Right cardiac atrium (tissue), 5 donors: Measurements from ENCODE around the gene COMTD1. TPM values are rescaled to one million over a fixed set of nuclear protein-coding genes. Genes with fewer than 3 reads are reported as not detected.
"Not testable (repeated sequence)": the region's sequence is repeated elsewhere in the genome, so short reads cannot be mapped to it uniquely, and the experiment has no call there.

Experiments
- ATAC-seq, 2 donors: fragments of 200-7000 bp; cut with Tn5 transposase; one replicate each; pipeline versions ENCODE4 v1.8.0 to v1.9.1; 2020; ENCODE audit warnings: moderate library complexity in 2 of 2, mild to moderate bottlenecking in 1 of 2
- DNase-seq, 3 donors: peaks; one replicate each; pipeline ENCODE4 v3.0.0-alpha.2; 2020
- H3K27ac ChIP-seq: one replicate; pipeline ENCODE4 v1.5.1; 2013; ENCODE audit warnings: mild to moderate bottlenecking, low read length, control low read depth, moderate library complexity
- H3K27me3 ChIP-seq: one replicate; pipeline ENCODE4 v1.6.1; 2013; ENCODE audit not compliant: control insufficient read depth, insufficient read depth
- H3K4me1 ChIP-seq: one replicate; pipeline ENCODE4 v1.6.1; 2013; ENCODE audit warnings: low read length; ENCODE audit not compliant: control insufficient read depth, insufficient read depth
- H3K4me3 ChIP-seq: one replicate; pipeline ENCODE4 v1.5.1; 2013; ENCODE audit warnings: low read length, control low read depth
- H3K9me3 ChIP-seq: one replicate; pipeline ENCODE4 v1.6.1; 2013; ENCODE audit warnings: low read length; ENCODE audit not compliant: control insufficient read depth
- whole genome bisulfite sequencing: extraction: QIAGEN DNeasy Blood & Tissue Kit; methylation state at CpG from one replicate; pipeline ENCODE4 v1.1.7; 2013; 5-methylcytosine and 5-hydroxymethylcytosine counted together
- intact Hi-C, 4 donors: fragments of 100-400 bp; cut with DNase I; formaldehyde crosslinking; loops; one replicate each; pipeline versions ENCODE4 v1.11.0 to v1.14.0; 2022 to 2023
- polyA plus RNA-seq: library from polyadenylated mRNA; stranded (reverse); fragments of 200-250 nt; gene quantifications from one replicate; pipeline ENCODE4 v1.2.3, GENCODE V29; 2013
- total RNA-seq, 4 donors: library from RNA; stranded (reverse); fragmentation: NEBNext Ultra II Directional; extraction: Animal tissue kit (Norgen Biotek cat#: 25700); gene quantifications; one replicate each; pipeline ENCODE4 v1.2.1, GENCODE V29; 2021
- donor health status: healthy with polysubstance abuse.
- donor health status: DM: no; HTN: yes; CAD: no.
- donor health status: DM: no; HTN: no; CAD: no.
- donor health status: DM: no; HTN: yes; CAD: no; lungs with severe emphysema.
- donor health status: DM: yes; HTN: yes; CAD: no.

Gene COMTD1
- total and polyA plus RNA-seq, 5 donors, result 17.3 to 44.1 (median 21.3) TPM

DNA sequence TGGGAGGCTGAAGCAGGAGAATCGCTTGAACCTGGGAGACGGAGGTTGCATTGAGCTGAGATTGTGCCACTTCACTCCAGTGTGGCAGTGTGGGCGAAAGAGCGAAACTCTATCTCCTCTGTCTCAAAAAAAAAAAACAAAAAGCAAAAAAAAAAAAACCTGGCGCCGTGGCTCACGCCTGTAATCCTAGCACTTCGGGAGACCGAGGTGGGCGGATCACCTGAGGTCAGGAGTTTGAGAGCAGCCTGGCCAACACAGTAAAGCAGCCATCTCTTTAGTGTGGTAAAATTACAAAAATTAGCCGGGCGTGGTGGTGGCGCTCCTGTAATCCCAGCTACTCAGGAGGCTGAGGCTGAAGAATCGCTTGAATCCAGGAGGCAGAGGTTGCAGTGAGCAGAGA lies 29.1 kb downstream of the COMTD1 start:
- H3K27me3 ChIP-seq, intact Hi-C loops, H3K4me3 ChIP-seq, ATAC-seq, H3K27ac ChIP-seq, DNase-seq, H3K9me3 ChIP-seq: not testable (repeated sequence)
- H3K4me1 ChIP-seq, result peaks cover 10% of the 10 kb centered on the region
- 93% methylated on average over 14 of the region's 14 CpGs for WGBS

DNA sequence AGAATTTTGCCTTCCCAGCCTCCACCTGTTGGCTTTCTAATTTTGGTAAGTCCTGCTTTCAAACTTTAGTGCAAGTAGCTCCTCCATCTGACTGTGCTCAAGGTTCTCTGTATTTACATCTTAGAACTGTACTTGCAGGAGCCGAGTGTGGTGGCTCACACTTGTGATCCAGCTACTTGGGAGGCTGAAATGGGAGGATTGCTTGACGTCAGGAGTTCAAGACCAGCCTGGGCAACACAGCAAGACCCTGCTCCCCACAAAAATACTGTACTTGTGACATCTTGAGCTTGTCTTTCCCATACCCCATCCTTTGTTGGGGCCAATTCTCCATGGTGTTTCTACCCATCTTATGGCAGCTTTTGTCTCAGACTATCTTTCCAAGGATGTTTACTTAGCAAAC lies 29.8 kb downstream of the COMTD1 start:
- intact Hi-C loops, result no loop called here
- Histone ChIP-seq H3K9me3 (no peaks in the 10 kb centered on the region), H3K27me3 (no peaks in the 10 kb centered on the region), H3K4me3 (no peak overlapping the region), H3K4me1 (peaks cover 10% of the 10 kb centered on the region), H3K27ac (no peak overlapping the region)
- DNase-seq (no peak), ATAC-seq (no peak)
- 90% methylated on average over 2 of the region's 2 CpGs for WGBS

DNA sequence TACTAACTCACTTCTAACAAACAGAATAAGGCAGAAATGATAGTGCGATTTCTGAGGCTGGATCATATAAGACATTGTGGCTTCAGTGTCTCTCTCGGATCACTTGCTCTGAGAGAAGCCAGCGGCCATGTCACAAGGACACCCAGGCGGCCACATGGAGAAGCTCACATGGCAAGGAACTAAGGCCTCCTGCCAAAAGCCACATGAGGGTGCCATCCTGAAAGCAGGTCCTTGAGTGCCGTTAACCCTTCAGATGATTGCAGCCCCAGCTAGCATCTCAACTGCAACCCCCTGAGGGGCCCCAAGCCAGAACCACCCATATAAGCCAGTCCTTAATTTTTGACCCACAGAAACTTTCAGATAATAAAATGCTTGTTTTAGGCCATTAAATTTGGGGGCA lies 32.0 kb downstream of the COMTD1 start:
- intact Hi-C loops, result no loop called here
- Histone ChIP-seq H3K4me3 (no peak overlapping the region), H3K4me1 (peaks cover 8% of the 10 kb centered on the region), H3K27ac (peak overlapping the region; percentile 77), H3K27me3 (no peaks in the 10 kb centered on the region), H3K9me3 (no peaks in the 10 kb centered on the region)
- peak in 1 of 2 donors; percentile 11 for ATAC-seq
- DNase-seq, result no peak
- 77% methylated on average over 5 of the region's 5 CpGs for WGBS

DNA sequence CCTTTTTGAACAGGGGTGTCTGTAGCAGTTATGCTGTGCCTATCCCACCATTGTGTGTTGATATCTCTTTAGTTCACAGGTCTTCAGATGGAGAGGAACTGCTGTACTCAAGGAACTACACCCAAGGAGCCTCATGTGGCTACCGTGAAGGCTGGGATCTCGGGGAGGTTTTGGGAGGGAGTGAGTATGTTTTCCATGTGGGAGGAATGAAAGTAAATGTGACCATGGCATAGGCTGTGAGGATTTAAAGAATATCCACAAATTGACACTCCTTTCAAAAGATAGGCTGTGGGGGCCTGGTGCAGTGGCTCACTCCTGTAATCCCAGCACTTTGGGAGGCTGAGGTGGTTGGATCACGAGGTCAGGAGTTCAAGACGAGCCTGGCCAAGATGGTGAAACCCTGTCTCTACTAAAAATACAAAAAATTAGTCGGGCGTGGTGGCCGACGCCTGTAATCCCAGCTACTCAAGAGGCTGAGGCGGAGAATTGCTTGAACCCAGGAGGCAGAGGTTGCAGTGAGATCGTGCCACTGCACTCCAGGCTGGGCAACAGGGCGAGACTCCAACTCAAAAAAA lies 32.6 kb downstream of the COMTD1 start:
- H3K4me1 ChIP-seq, ATAC-seq, H3K9me3 ChIP-seq, H3K4me3 ChIP-seq, intact Hi-C loops, DNase-seq, H3K27me3 ChIP-seq: not testable (repeated sequence)
- 80% methylated on average over 11 of the region's 11 CpGs for WGBS
- H3K27ac ChIP-seq, result peak overlapping the region; percentile 77

DNA sequence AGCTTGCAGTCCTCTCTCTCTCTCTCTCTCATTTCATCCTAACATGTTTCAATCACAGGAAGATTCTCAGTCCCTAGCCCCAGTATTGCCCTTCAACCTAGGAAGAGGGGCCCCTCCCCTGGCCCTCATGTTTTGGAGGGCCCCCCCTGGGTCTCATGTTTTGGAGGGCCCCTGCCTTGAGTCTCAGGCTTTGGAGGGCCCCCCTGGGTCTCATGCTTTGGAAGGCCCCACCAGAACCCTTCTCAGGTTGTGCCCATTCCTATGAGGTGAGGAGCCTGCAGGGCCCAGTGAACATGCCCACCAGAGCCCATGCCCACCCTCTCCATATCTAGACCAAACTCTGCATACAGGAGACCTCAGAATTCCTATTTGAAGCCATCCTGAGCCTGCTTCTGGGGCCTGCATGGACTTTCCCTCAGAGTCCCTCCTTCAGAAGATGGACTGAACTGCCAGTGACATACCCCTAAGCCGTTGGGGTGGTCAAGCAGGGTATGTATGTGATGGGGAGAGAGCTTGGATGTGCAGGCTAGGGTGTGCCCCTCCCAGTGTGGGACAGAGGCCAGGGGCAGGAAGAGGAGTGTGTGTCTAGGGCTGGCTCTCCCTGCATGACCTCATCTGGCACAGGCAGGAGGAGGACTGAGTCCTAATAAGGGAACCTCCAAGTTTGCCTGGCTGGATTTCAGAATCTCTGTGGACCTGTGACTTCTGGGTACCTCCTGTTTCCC lies 33.3 kb downstream of the COMTD1 start:
- peak overlapping the region; percentile 77 for H3K27ac ChIP-seq
- WGBS, result 52% methylated on average over 1 of the region's 1 CpG
- peaks cover 8% of the 10 kb centered on the region for H3K4me1 ChIP-seq
- H3K9me3 ChIP-seq, result no peaks in the 10 kb centered on the region
- ATAC-seq (peak; percentile 98), DNase-seq (peak; percentile 82 to 93 (median 84))
- intact Hi-C loops, result no loop called here
- no peak overlapping the region for H3K4me3 ChIP-seq
- no peaks in the 10 kb centered on the region for H3K27me3 ChIP-seq

DNA sequence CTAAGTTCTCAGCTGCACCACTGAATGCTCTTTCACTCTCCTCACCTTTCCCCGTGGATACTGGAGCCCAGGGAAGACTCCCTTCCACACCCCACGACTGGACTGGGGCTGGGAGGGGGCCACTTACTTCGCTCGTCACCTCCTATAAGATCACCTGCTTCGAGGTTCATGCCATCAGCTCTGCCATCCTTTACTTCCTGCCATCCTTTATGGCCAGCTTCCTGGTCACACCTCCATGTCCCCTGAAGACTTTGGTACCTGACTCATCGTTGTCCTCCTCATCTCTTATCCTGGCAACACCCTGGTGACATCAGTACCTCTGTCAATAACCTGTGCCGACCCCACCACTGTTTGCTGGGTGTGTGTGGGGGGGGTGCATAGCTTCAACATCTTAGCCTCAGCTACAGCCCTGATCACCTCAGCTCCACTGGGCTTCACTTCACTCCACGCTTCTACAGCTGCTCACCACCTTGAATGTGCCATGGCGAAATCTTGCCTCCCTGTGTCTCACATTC lies 33.9 kb downstream of the COMTD1 start:
- intact Hi-C loops, result no loop called here
- Histone ChIP-seq H3K27me3 (no peaks in the 10 kb centered on the region), H3K27ac (no peak overlapping the region), H3K4me3 (no peak overlapping the region), H3K9me3 (no peaks in the 10 kb centered on the region), H3K4me1 (peaks cover 8% of the 10 kb centered on the region)
- ATAC-seq (no peak), DNase-seq (no peak)
- WGBS, result 84% methylated on average over 9 of the region's 9 CpGs

DNA sequence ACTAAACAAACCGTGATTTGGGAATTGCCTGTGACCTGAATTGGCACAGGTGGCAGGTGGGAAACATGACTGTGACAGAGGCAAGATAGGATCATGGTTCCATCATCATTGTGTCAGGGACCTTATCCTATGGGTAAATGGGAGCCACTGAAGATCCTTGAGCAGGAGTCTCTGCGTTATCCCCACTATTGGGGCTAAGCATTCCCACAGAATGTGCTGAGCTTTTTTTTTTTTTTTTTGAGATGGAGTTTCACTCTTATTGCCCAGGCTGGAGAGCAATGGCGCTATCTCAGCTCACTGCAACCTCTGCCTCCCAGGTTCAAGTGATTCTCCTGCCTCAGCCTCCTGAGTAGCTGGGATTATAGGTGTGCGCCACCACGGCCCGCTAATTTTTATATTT lies 35.8 kb downstream of the COMTD1 start:
- H3K4me1 ChIP-seq, H3K4me3 ChIP-seq, DNase-seq, ATAC-seq, H3K9me3 ChIP-seq, intact Hi-C loops, H3K27ac ChIP-seq, H3K27me3 ChIP-seq: not testable (repeated sequence)
- 95% methylated on average over 6 of the region's 6 CpGs for WGBS

DNA sequence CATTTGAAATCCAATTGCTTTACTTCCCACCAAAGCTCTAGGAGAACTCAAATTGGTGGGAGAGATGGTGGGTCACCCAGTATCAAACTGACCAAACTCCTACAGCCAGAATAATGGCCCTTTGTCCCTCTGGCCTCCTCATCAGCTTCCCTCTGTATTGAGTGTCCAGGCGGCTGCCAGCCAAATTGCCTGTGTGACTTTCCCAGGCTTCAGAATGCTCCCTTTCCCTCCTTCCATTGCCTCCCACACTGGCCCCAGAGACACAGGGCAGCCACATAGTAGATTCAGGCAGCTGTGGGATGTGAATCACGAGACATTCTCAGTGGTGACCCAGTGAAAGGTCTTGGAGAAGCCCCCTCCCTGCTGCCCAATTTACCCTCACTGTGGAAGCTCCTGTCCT lies 37.9 kb downstream of the COMTD1 start:
- Histone ChIP-seq H3K27me3 (no peaks in the 10 kb centered on the region), H3K4me3 (no peak overlapping the region), H3K27ac (peak overlapping the region; percentile 42), H3K4me1 (peaks cover 5% of the 10 kb centered on the region), H3K9me3 (no peaks in the 10 kb centered on the region)
- intact Hi-C loops, result no loop called here
- peak in 1 of 2 donors; percentile 12 for ATAC-seq
- 77% methylated on average over 2 of the region's 2 CpGs for WGBS
- peak; percentile 43 to 73 (median 62) for DNase-seq

DNA sequence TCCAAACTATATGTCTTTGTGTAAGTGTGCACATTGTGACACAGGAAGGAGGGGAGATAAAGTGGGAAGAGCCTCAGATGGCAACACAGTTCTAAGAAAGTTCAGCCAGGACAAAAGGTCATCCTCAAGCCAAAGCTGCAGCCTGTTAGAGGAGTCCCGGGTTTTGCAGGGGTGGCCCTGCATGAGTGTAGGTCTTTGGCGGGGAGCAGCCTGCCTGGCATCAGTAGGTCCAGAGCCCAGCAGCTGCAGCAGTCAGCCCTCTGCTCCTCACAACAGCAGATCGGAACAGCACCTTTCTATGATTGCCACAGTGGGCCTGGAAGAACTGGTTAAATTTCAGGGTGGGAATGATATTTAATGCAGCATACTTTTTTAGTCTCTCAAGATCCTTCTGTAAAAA lies 38.7 kb downstream of the COMTD1 start:
- Histone ChIP-seq H3K4me3 (no peak overlapping the region), H3K27me3 (no peaks in the 10 kb centered on the region), H3K4me1 (no peaks in the 10 kb centered on the region), H3K27ac (no peak overlapping the region), H3K9me3 (no peaks in the 10 kb centered on the region)
- DNase-seq (no peak), ATAC-seq (no peak)
- intact Hi-C loops, result no loop called here
- WGBS, result 72% methylated on average over 3 of the region's 3 CpGs

DNA sequence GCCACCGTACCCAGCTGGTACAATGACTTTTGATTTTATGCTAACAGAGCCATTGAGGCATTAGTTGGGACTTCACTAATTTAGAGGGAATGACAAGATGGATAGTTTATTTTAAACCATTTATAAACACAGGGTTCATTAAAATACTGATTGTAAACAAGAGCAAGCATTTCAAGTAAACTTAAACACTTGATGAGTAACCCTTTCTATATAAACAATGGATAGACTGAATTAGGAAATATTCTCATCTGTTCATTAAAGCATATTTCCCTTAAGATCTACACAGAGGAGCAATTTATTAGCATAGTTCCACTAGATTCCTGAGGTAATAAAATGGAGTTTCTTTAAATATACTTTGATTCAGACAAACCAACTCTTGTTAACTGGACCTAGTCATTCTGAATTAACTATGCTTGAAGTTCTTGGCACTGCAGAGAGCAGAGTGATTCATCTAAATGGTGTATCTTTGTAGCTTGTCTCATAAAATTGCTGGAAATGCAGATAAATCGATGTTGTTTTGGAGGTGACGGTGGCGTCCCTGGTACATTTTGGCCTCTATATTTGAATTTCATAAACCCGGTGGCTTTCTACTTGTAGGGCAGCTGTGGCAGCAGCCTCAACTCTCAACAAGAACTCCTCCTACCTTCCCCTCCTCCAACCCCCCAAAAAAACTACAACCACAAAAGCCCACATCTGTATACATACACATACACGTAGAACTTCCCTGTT lies 40.6 kb downstream of the COMTD1 start:
- intact Hi-C loops, result no loop called here
- WGBS, result 92% methylated on average over 6 of the region's 6 CpGs
- H3K27ac ChIP-seq, result no peak overlapping the region
- ATAC-seq (no peak), DNase-seq (no peak)
- no peaks in the 10 kb centered on the region for H3K9me3 ChIP-seq
- no peak overlapping the region for H3K4me3 ChIP-seq
- H3K4me1 ChIP-seq, result no peaks in the 10 kb centered on the region
- no peaks in the 10 kb centered on the region for H3K27me3 ChIP-seq

DNA sequence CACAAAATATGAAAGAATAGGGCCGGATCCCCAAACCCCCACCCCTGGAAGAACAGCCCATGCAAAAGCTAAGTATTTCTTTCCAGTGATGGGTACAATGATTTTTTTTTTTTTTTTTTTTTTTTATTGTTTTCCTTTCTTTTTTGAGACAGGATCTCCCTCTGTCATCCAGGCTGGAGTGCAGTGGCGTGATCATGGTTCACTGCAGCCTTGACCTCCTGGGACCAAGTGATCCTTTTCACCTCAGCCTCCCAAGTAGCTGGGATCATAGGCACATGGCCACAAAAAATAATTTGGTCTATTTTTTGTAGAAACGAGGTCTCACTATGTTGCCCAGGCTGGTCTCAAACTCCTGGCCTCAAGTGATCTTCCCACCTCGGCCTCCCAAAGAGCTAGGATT lies 41.1 kb downstream of the COMTD1 start:
- intact Hi-C loops, H3K27me3 ChIP-seq, H3K4me3 ChIP-seq, ATAC-seq, H3K4me1 ChIP-seq, DNase-seq, H3K27ac ChIP-seq, H3K9me3 ChIP-seq: not testable (repeated sequence)
- WGBS, result 94% methylated on average over 4 of the region's 4 CpGs
